Breast epithelium (tissue), 3 donors: Measurements from ENCODE around the gene PROK2.

Experiments
- POLR2AphosphoS5 ChIP-seq, 3 donors: sonication (generic); formaldehyde crosslinking; IDR thresholded peaks; one replicate each; pipeline ENCODE4 v1.6.1; 2017; ENCODE audit warnings: antibody characterized with exemption in 3 of 3
- TF ChIP-seq, protein P1 (sequence below), 3 donors: fragments of 450-650 bp; IDR thresholded peaks; one replicate each; pipeline ENCODE4 v1.5.1; 2016 to 2017; ENCODE audit warnings: antibody characterized with exemption in 3 of 3, mild to moderate bottlenecking in 3 of 3, moderate library complexity in 3 of 3

DNA sequence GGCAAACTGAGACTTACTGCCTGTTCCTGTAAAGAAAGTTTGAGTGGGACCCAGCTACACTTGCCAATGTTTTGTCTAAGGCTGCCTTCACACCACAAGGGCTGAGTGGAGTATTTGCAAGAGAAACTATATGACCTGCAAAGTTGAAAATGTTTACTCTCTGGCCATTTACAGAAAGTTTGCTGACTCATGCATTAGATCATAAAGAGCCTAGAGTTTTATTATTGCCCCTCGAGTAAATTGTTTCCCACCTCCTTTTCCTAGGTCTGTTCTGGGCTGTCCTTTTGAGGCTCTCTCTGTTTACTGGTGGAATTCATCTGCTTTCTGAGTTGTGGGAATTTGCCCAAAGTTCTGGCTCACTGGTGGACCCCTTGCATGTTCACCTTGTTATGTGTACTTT lies 6.7 kb upstream of the PROK2 start:
- TF ChIP-seq, protein P1, sequence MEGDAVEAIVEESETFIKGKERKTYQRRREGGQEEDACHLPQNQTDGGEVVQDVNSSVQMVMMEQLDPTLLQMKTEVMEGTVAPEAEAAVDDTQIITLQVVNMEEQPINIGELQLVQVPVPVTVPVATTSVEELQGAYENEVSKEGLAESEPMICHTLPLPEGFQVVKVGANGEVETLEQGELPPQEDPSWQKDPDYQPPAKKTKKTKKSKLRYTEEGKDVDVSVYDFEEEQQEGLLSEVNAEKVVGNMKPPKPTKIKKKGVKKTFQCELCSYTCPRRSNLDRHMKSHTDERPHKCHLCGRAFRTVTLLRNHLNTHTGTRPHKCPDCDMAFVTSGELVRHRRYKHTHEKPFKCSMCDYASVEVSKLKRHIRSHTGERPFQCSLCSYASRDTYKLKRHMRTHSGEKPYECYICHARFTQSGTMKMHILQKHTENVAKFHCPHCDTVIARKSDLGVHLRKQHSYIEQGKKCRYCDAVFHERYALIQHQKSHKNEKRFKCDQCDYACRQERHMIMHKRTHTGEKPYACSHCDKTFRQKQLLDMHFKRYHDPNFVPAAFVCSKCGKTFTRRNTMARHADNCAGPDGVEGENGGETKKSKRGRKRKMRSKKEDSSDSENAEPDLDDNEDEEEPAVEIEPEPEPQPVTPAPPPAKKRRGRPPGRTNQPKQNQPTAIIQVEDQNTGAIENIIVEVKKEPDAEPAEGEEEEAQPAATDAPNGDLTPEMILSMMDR (IDR thresholded peaks at IDR 0.05) = no peak
- TF ChIP-seq POLR2AphosphoS5 (IDR thresholded peaks at IDR 0.05) = no peak
